ENCODE results near the gene TMUB1. TPM values are rescaled to one million over a fixed set of nuclear protein-coding genes. Genes with fewer than 3 reads are reported as not detected.

TMUB1 gene
- total RNA-seq, 2 donors from 2014 or later, result 25.7 to 35.2 TPM

DNA sequence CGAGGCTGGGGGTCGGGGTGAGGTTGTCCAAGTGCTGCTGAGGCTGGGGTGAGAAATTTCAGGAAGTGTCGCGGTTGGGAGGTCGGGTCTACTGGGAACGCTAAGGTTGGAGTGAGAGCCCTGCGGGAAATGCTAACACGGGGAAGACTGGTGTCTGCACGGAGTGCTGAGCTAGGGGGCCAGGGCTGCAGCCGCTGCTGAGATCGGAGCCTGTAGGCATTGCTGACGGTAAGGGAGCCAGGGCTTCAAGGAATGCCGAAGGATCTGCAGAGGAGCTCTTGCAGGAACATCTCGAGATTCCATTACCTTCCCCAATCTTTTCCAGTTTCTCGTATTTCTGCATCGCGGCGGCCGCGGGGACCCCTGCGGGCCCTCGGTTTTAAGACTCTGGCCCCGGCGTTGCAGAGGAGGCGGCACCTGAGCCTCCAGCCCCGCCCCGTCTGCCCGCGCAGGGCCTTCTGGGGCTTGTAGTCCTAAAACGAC lies 25.7 kb downstream of the TMUB1 start, which contains the start of gene CDK5:
Gene CDK5, minus strand, starts transcription at position 392 of the 483 bp plus-strand sequence. Its CDS starts 49 bp downstream, at position 343.
- Histone ChIP-seq H3K27me3 (replicated peaks; ENCODE audit: insufficient read depth) (no peaks in the 10 kb centered on the region), H3K4me3 (peak within 1 kb of the TSS; percentile 98), H3K9me3 (no peaks in the 10 kb centered on the region), H3K36me3 (no peaks in the 10 kb centered on the region), H3K4me1 (ENCODE audit: control insufficient read depth in 1 of 2, low read depth in 2 of 2) (peaks cover 34 to 47% of the 10 kb centered on the region in 2 donors), H3K27ac (peak within 1 kb of the TSS; percentile 81 to 97)
- TF ChIP-seq, protein P1, sequence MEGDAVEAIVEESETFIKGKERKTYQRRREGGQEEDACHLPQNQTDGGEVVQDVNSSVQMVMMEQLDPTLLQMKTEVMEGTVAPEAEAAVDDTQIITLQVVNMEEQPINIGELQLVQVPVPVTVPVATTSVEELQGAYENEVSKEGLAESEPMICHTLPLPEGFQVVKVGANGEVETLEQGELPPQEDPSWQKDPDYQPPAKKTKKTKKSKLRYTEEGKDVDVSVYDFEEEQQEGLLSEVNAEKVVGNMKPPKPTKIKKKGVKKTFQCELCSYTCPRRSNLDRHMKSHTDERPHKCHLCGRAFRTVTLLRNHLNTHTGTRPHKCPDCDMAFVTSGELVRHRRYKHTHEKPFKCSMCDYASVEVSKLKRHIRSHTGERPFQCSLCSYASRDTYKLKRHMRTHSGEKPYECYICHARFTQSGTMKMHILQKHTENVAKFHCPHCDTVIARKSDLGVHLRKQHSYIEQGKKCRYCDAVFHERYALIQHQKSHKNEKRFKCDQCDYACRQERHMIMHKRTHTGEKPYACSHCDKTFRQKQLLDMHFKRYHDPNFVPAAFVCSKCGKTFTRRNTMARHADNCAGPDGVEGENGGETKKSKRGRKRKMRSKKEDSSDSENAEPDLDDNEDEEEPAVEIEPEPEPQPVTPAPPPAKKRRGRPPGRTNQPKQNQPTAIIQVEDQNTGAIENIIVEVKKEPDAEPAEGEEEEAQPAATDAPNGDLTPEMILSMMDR (IDR thresholded peaks at IDR 0.05), result no peak
- no peak for DNase-seq (ENCODE audit: low spot score)
- ATAC-seq (ENCODE audit: insufficient number of reproducible peaks, low FRiP score, low read depth), result peak; percentile 15

DNA sequence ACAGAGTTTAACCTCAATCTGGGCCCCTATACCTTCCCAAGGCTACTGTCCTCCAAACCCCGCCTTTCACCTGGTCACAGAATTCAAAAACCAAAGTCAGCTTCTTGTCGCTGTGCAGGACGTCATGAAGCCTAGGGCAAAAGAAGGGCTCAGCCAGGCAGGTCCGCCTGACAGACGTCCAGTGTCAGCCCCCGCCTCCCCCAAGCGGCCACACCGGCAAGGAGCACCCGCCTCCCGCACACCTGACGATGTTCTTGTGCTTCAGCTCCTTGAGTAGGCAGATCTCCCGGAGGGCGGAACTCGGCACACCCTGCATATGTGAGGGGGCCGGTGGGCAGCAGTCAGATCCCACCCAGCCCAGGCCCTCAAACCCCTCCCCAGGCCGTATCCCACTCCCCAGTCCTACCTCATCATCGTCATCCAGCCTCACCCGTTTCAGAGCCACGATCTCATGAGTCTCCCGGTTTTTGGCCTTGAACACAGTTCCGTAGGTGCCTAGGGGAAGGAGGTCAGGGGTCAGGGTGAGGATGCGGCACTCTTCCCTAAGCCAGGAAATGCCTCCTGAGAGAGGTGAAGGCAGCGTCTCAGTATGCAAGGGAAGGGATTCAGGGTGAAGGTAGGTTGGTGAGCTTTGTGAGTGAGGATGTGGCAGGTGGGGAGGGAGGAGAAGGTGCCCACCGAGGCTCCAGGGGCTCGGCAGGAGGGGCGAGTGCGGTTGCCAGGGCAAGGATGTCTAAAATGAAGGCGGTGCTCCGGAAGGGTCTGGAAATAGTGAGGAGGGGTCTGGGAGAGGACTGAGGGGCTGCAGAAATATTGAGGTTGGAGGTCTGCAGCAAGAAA lies 26.4 kb downstream of the TMUB1 start:
- Histone ChIP-seq H3K36me3 (no peaks in the 10 kb centered on the region), H3K4me1 (ENCODE audit: control insufficient read depth in 1 of 2, low read depth in 2 of 2) (peaks cover 29 to 40% of the 10 kb centered on the region in 2 donors), H3K4me3 (peak overlapping the region; percentile 98), H3K27ac (no peak overlapping the region), H3K27me3 (replicated peaks; ENCODE audit: insufficient read depth) (no peaks in the 10 kb centered on the region), H3K9me3 (no peaks in the 10 kb centered on the region)
- DNase-seq (ENCODE audit: low spot score), result no peak
- no peak for ATAC-seq (ENCODE audit: insufficient number of reproducible peaks, low FRiP score, low read depth)
- TF ChIP-seq, protein P1 (IDR thresholded peaks at IDR 0.05), result no peak

DNA sequence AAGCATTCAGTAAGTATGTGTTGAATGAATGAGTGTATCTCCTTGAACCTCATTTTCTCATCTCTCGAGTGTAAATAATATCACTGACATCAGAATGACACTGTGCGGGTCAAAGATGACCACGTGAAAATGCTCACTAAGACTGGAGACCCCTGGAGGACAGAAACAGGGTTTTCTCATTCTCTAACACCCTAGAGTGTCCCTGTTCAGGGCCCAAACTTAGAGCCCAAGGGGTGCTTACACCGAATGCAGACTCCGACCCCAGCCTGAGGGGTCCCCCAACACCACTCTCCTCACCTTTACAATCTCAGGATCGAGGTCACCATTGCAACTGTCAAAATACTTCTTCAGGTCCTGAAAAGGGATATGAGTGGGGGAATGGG lies 27.0 kb downstream of the TMUB1 start:
- TF ChIP-seq, protein P1 (IDR thresholded peaks at IDR 0.05), result no peak
- H3K4me3 ChIP-seq, result no peak overlapping the region

DNA sequence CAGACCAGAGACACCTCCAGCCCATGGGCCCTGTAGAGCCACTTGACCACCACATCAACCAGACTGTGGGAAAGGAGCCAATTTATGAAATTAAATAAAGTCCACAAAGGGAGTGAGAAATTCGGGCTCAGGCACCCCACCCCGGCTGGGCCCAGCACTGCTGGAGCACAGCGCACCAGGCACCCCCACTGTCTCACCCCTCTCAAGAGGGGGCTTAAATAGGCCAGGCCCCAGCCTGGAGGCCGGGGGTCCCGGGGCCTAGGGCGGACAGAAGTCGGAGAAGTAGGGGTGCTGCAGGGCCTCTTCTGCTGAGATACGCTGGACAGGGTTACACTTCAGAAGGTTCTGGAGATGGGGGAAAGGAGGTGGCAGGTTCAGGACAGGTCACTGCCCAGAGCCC lies 29.5 kb downstream of the TMUB1 start:
- DNase-seq (ENCODE audit: low spot score), result no peak
- TF ChIP-seq, protein P1 (IDR thresholded peaks at IDR 0.05), result no peak
- H3K4me3 ChIP-seq, result no peak overlapping the region
- no peaks in the 10 kb centered on the region for H3K9me3 ChIP-seq
- H3K27me3 ChIP-seq (replicated peaks; ENCODE audit: insufficient read depth), result no peaks in the 10 kb centered on the region
- no peaks in the 10 kb centered on the region for H3K36me3 ChIP-seq
- no peak overlapping the region for H3K27ac ChIP-seq
- H3K4me1 ChIP-seq (ENCODE audit: control insufficient read depth in 1 of 2, low read depth in 2 of 2), result peaks cover 13 to 18% of the 10 kb centered on the region in 2 donors
- ATAC-seq (ENCODE audit: insufficient number of reproducible peaks, low FRiP score, low read depth), result no peak

More for the DNA sequence above, 27.0 kb downstream of the TMUB1 start:
- Histone ChIP-seq H3K9me3 (no peaks in the 10 kb centered on the region), H3K27ac (no peak overlapping the region), H3K36me3 (no peaks in the 10 kb centered on the region), H3K27me3 (replicated peaks; ENCODE audit: insufficient read depth) (no peaks in the 10 kb centered on the region), H3K4me1 (ENCODE audit: control insufficient read depth in 1 of 2, low read depth in 2 of 2) (peaks cover 23 to 34% of the 10 kb centered on the region in 2 donors)
- no peak for DNase-seq (ENCODE audit: low spot score)
- ATAC-seq (ENCODE audit: insufficient number of reproducible peaks, low FRiP score, low read depth), result no peak

DNA sequence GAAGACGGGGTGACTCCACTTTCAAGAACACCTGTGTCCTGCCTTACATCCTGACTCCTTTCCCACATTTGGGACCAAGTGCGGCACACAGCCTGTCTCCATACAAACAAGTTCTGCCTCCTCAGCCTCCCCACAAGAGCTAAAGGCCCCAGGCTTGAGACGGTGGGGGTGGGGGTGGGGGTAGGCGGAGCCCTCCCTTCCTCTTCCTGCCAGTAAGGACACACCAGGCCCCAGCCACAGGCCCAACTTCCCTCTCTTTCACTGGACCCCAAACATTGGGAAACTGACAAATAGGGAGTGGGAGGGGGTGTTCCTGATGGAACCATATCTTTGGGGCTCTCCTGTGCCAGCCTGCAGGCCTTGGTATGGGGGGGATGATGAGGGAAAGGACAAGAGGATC lies 30.2 kb downstream of the TMUB1 start:
- no peaks in the 10 kb centered on the region for H3K27me3 ChIP-seq (replicated peaks; ENCODE audit: insufficient read depth)
- H3K4me1 ChIP-seq (ENCODE audit: control insufficient read depth in 1 of 2, low read depth in 2 of 2), result peaks cover 9 to 13% of the 10 kb centered on the region in 2 donors
- ATAC-seq (ENCODE audit: insufficient number of reproducible peaks, low FRiP score, low read depth), result no peak
- no peaks in the 10 kb centered on the region for H3K36me3 ChIP-seq
- no peak overlapping the region for H3K4me3 ChIP-seq
- no peak for DNase-seq (ENCODE audit: low spot score)
- TF ChIP-seq, protein P1 (IDR thresholded peaks at IDR 0.05), result no peak
- H3K9me3 ChIP-seq, result no peaks in the 10 kb centered on the region
- H3K27ac ChIP-seq, result no peak overlapping the region

Measured in thoracic aorta (tissue), 2 donors.